KOPT-K1 (cell line): Measurements from ENCODE around the gene ACACA.

Source experiments
- H3K27ac ChIP-seq: fragments of 200-600 bp; sonication (generic); 2 replicates; pipeline ENCODE4 v1.5.1; 2016; ENCODE audit warnings: antibody characterized with exemption, mild to moderate bottlenecking, low read depth, low read length; ENCODE audit not compliant: poor library complexity, severe bottlenecking
- H3K36me3 ChIP-seq: fragments of 200-600 bp; sonication (generic); 2 replicates; pipeline ENCODE4 v1.5.1; 2017; ENCODE audit warnings: antibody characterized with exemption, mild to moderate bottlenecking, low read length, moderate library complexity; ENCODE audit not compliant: insufficient read depth
- H3K9me3 ChIP-seq: fragments of 200-600 bp; sonication (generic); 2 replicates; pipeline ENCODE4 v1.5.1; 2017; ENCODE audit warnings: antibody characterized with exemption, low read length, mild to moderate bottlenecking; ENCODE audit not compliant: insufficient read depth, poor library complexity, severe bottlenecking

The ACACA gene

DNA sequence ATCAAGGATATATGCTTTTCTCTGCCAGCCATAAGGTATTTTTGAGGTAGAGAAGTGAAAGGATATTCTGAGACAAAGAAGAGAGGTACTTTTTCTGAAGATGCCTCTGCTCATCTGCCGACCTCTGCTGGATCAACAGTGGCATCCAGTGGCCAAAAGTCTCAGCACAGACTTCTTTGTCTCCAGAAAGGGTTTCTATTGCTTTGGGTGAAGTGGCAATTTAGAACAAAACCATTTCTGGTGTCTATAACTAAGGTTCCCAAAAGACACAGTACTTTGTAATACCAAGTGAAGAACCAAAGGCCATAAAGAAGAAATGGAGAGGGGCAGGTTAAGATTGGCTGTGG is 186.1 kb downstream of the ACACA start:
- Histone ChIP-seq H3K9me3 (no peaks in the 10 kb centered on the region), H3K27ac (no peak overlapping the region), H3K36me3 (peaks cover 95% of the 10 kb centered on the region)

GRCh38 chr17:37219876-37220606 is 186.6 kb downstream of the ACACA start:
- H3K36me3 ChIP-seq = peaks cover 95% of the 10 kb centered on the region

DNA sequence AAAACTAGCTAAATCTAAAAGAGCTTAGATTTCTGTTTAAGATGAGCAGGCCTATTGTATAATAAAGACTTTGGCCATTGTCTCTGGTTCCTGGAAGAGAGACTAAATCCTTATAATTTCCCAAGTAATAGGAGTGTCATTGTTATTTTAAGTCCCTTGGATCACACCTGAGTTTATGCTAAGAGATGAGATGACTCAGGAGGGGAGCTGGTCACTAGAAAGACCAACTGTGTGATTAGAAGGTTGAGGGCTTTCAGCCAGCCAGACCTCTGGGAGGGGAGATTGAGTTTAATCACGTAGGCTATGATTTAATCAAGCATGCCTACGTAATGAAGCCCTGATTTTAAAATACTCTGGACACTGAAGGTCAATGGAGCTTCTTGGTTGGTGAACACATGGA is 187.8 kb downstream of the ACACA start:
- Histone ChIP-seq H3K27ac (no peak overlapping the region), H3K36me3 (peaks cover 95% of the 10 kb centered on the region), H3K9me3 (no peaks in the 10 kb centered on the region)

More at GRCh38 chr17:37219876-37220606, 186.6 kb downstream of the ACACA start:
- Histone ChIP-seq H3K9me3 (no peaks in the 10 kb centered on the region), H3K27ac (no peak overlapping the region)

DNA sequence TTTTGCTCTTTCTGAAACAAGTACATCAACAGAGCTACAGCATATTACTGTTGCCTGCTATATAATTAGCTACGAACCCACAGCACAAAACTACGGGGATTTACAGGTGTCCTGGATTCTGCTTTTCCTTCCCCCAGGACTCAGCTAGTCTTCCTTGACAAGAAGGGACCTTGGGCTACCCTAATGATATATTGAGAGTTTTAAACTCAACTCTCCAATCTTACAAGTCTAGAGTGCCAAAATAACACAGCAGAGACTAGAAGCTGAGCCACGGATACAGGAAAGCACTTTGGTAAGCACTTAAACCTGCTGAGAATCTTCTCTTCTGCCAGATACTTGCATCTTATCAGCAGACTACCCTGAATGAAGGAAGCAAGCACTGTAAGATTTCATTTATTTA is 192.2 kb downstream of the ACACA start:
- H3K27ac ChIP-seq = no peak overlapping the region
- peaks cover 92% of the 10 kb centered on the region for H3K36me3 ChIP-seq

DNA sequence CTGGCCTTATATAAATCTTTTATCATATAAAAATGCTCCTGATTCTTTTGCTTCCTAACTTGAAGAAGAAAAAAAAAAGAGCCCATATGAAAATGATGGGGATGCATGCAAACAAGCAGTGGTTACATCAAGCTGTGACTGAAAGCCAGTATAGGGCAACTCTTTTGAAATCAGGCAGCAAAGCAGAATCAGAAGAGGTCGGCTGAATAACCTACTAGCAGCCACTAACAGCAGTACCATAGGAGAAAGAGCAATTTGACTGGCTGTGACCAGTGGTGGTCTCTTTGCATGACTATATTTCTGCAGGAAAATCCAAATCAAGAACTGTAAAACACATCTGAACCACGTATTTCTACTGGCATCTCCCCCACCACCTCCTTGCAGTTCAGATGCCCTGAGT is 192.7 kb downstream of the ACACA start:
- peaks cover 93% of the 10 kb centered on the region for H3K36me3 ChIP-seq
- no peak overlapping the region for H3K27ac ChIP-seq
- no peaks in the 10 kb centered on the region for H3K9me3 ChIP-seq

More for the DNA sequence above, 192.2 kb downstream of the ACACA start:
- H3K9me3 ChIP-seq = no peaks in the 10 kb centered on the region

DNA sequence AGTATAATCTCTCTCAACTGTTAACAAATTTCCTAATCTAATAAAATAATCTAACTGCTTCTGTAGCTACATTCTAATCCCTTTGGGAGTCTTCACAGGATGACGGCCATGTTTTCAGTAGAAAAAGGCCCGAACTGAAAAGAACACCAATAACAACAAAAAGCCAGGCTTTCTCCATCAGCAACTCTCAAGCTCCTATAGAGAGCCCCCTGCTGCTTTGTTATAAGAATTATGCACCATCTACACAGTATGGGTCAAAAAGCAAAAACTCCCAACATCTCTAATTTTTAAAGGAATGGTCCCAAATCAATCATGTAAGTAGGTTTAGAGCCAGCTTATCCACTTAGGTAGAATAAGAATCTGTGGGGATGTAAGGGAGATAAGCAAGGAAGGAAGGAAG is 194.5 kb downstream of the ACACA start:
- H3K27ac ChIP-seq = no peak overlapping the region
- peaks cover 93% of the 10 kb centered on the region for H3K36me3 ChIP-seq

DNA sequence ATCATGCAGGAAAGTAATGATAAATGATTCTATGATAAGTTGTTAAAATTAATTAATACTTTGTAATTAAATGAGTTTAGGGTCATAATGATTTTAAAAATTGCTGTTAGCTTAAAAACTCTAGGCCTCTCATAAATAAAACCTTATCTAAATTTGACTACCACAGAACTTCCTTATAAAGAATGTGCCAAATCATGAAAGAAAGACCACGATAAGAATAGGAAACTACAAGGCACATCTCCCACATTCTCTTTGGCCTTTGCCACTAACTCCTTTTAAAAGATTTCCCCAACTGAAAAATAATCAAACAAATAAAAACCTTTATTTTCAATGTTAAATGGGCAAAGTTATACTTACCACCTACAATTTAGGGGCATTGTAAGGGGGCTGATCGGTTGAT is 195.5 kb downstream of the ACACA start:
- Histone ChIP-seq H3K9me3 (no peaks in the 10 kb centered on the region), H3K27ac (no peak overlapping the region), H3K36me3 (peaks cover 93% of the 10 kb centered on the region)

More for the DNA sequence above, 194.5 kb downstream of the ACACA start:
- no peaks in the 10 kb centered on the region for H3K9me3 ChIP-seq

DNA sequence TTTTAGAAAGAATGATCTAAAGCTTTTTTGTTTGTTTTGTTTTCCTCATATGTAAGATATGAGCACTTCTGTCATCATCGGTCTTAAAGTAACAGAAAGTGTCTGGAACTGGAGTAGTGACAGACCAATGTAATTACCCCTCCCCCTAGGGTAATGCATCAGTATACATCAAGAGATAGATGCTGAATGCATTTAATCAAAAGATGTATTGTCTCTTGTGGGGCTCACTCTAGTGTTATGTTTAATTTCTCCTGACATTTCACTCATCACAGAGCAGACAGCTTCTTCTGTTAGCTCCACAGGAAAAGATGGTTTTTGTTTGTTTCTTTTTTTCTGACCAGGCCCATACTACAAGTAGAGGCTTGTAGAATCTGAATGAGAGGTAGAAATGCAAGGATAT is 199.5 kb downstream of the ACACA start:
- H3K27ac ChIP-seq = no peak overlapping the region
- H3K36me3 ChIP-seq = peaks cover 96% of the 10 kb centered on the region
- no peaks in the 10 kb centered on the region for H3K9me3 ChIP-seq

DNA sequence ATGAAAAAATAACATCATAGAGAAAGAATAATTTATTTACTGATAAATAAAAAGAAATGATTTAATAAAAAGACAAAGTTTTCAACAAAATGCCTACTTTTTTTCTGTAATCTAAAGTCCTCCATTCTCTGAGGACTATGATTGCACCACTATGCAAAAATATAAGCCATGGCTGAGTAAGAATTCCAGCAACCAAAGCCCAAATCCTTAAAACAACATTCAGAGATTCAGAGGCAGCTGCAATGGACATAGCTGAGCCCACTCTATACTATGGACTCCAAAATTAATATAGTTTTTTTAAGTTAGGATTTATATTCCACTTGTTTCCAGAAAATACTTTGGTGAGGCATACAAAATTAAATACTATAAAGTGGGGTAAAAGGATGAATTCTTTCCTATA is 200.3 kb downstream of the ACACA start:
- Histone ChIP-seq H3K27ac (no peak overlapping the region), H3K9me3 (no peaks in the 10 kb centered on the region), H3K36me3 (peaks cover 94% of the 10 kb centered on the region)

- Histone ChIP-seq H3K36me3 (peaks cover 88% of the 10 kb centered on the region), H3K9me3 (no peaks in the 10 kb centered on the region), H3K27ac (no peak overlapping the region)
Measured at GRCh38 chr17:37200497-37200896, 206.1 kb downstream of the ACACA start.

- Histone ChIP-seq H3K9me3 (no peaks in the 10 kb centered on the region), H3K36me3 (peaks cover 86% of the 10 kb centered on the region), H3K27ac (no peak overlapping the region)
Measured at GRCh38 chr17:37197336-37197735, 209.3 kb downstream of the ACACA start.

GRCh38 chr17:37194208-37194607 is 212.4 kb downstream of the ACACA start:
- no peak overlapping the region for H3K27ac ChIP-seq
- H3K36me3 ChIP-seq = peaks cover 90% of the 10 kb centered on the region

DNA sequence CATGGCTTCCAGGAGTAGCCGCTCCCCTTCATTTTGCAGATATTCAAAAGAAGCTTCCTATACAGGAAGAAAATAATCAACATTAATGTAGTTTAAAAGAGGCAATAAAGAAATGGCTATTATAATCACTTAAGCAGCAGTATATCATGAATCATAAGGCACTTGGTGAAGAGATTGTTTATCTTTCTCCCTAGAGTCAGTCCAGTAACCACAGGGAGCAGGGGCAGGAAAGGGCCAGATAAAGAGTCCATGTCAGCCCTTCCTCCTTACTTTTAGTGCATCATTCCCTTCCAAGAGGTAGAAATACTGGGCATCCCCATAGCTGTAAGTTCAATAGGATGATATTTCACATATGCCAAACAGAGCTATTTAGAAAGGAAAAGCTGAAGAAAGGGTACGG is 215.4 kb downstream of the ACACA start:
- Histone ChIP-seq H3K36me3 (peaks cover 95% of the 10 kb centered on the region), H3K9me3 (no peaks in the 10 kb centered on the region), H3K27ac (no peak overlapping the region)

More at GRCh38 chr17:37194208-37194607, 212.4 kb downstream of the ACACA start:
- H3K9me3 ChIP-seq = no peaks in the 10 kb centered on the region

- Histone ChIP-seq H3K27ac (no peak overlapping the region), H3K36me3 (peaks cover 98% of the 10 kb centered on the region), H3K9me3 (no peaks in the 10 kb centered on the region)
Measured at GRCh38 chr17:37190493-37190892, 216.1 kb downstream of the ACACA start.

- peaks cover 91% of the 10 kb centered on the region for H3K36me3 ChIP-seq
- no peak overlapping the region for H3K27ac ChIP-seq
- no peaks in the 10 kb centered on the region for H3K9me3 ChIP-seq
Measured at GRCh38 chr17:37188157-37188556, 218.5 kb downstream of the ACACA start.

DNA sequence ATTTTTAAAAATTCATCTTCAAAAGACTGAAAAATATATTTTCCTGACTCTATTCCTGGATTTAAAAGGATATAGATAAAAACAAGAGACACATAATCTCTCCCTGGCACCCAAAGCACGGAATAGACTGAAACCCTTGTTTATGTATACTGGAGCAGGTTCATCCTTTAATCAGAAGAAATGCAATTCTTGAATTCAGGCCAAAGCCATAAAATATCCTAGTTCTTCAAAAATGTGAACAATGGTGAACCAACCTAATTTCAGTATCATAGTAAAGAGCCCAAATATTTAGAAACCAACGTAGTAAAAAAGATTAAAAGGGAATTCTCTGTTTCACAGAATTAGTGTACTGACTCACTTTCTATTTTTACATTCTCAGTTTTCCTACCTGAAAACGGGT is 219.4 kb downstream of the ACACA start:
- H3K36me3 ChIP-seq = peaks cover 91% of the 10 kb centered on the region
- no peaks in the 10 kb centered on the region for H3K9me3 ChIP-seq
- H3K27ac ChIP-seq = no peak overlapping the region
